KOPT-K1 (cell line): ENCODE measurements around the gene MREG.
"Not testable (repeated sequence)": the region's sequence is repeated elsewhere in the genome, so short reads cannot be mapped to it uniquely, and the experiment has no call there.

Experiments
- H3K27ac ChIP-seq: fragments of 200-600 bp; sonication (generic); 2 replicates; pipeline ENCODE4 v1.5.1; 2016; ENCODE audit warnings: antibody characterized with exemption, mild to moderate bottlenecking, low read depth, low read length; ENCODE audit not compliant: poor library complexity, severe bottlenecking
- H3K36me3 ChIP-seq: fragments of 200-600 bp; sonication (generic); 2 replicates; pipeline ENCODE4 v1.5.1; 2017; ENCODE audit warnings: antibody characterized with exemption, mild to moderate bottlenecking, low read length, moderate library complexity; ENCODE audit not compliant: insufficient read depth
- H3K9me3 ChIP-seq: fragments of 200-600 bp; sonication (generic); 2 replicates; pipeline ENCODE4 v1.5.1; 2017; ENCODE audit warnings: antibody characterized with exemption, low read length, mild to moderate bottlenecking; ENCODE audit not compliant: insufficient read depth, poor library complexity, severe bottlenecking

Gene MREG

GRCh38 chr2:215983581-215984351, 29.6 kb downstream of the MREG start:
- Histone ChIP-seq H3K36me3 (peaks cover 6% of the 10 kb centered on the region; the same call in 1 of the 2 replicates), H3K9me3 (peaks cover 32% of the 10 kb centered on the region), H3K27ac (no peak overlapping the region)

DNA sequence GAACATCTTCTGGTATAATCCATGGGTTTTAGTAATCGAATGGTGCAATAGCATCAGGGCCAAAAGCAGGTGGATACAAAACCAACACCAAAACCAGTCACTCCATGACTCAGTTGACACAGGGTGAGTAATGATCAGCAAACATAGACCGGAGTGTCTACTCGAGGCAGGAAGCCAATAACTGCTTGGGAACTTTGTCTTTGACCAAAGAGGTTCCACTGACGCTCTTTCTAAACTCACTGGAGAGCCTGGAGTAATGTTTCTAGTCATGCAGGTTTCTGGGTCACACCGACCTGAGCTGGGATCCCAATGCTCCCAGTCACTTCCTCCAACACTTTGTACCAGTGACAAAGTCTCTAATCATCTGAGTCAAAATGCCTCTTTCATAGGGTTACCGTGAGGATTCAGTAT, 30.9 kb downstream of the MREG start:
- Histone ChIP-seq H3K9me3 (peaks cover 23% of the 10 kb centered on the region), H3K36me3 (no peaks in the 10 kb centered on the region), H3K27ac (no peak overlapping the region)

DNA sequence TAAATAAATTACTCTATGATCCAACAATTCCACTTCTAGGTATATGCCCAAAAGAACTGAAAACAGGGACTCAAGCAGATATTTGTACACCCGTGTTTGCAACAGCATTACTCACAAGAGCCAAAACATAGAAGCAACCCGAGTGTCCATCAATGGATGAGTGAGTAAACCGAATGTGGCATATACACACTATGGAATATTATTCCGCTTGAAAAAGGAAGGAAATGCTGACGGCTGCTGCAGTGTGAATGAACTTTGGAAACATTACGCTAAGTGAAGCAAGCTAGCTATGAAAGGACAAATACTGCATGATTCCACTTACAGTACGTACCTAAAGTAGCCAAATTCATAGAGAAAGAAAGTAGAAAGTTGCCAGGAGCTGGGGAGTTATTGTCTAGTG, 32.2 kb downstream of the MREG start:
- no peak overlapping the region for H3K27ac ChIP-seq
- H3K9me3 ChIP-seq: peaks cover 16% of the 10 kb centered on the region

DNA sequence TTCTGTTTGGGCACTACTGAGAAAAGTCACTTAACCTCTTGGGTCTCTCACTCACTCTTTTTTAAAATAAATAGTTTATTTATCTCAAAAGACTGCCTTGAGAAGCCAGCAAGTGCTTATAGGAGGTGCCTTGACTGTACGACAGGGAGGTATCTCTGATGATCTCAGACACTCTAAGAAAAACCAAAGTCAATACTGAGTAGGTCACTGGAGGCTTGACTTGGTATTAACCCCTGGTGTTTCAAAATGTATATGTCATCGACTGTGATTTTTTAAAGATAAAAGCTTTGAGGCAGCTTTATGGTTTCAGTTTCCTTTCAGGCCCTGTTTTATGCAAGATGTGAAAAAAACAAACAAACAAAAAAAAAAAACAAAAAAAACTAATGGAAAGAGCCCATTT, 33.7 kb downstream of the MREG start:
- H3K27ac ChIP-seq: no peak overlapping the region
- peaks cover 11% of the 10 kb centered on the region for H3K9me3 ChIP-seq
- no peaks in the 10 kb centered on the region for H3K36me3 ChIP-seq

More for the DNA sequence above, 32.2 kb downstream of the MREG start:
- H3K36me3 ChIP-seq: no peaks in the 10 kb centered on the region

DNA sequence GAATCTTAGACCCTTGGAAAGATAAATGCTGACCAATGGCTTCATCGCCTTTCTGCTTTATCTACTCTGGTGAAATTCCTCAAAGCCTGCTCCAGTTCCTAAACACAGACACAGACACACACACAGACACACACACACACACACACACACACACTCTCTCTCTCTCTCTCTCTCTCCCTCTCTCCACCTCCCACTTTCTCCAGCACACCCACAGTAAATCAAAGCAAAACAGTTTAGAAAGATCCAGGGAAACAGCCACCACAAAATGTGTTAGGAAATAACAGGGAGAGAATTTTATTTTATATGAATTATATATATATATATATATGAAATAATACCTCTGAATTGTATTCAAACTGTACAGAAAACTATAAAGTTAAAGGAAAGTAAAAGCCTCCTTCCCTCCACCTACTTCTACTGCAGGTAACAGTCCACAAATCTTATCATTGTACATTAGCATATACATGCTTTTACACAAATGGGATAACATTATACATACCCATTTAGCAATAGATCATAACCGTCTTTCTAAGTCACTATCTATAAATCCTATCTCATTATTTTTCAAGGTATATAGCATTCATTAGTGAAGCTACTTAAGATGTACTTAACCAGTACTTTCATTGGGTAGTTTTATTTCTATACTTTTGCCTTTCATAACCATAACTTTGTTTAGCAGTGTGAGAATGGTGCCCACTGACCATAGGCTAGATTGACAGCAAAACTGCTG, 38.5 kb downstream of the MREG start:
- H3K36me3 ChIP-seq: no peaks in the 10 kb centered on the region
- H3K27ac ChIP-seq: no peak overlapping the region

GRCh38 chr2:215973954-215974699, 39.2 kb downstream of the MREG start:
- no peaks in the 10 kb centered on the region for H3K9me3 ChIP-seq
- H3K36me3 ChIP-seq: no peaks in the 10 kb centered on the region
- H3K27ac ChIP-seq: no peak overlapping the region

More for the DNA sequence above, 38.5 kb downstream of the MREG start:
- H3K9me3 ChIP-seq: no peaks in the 10 kb centered on the region

DNA sequence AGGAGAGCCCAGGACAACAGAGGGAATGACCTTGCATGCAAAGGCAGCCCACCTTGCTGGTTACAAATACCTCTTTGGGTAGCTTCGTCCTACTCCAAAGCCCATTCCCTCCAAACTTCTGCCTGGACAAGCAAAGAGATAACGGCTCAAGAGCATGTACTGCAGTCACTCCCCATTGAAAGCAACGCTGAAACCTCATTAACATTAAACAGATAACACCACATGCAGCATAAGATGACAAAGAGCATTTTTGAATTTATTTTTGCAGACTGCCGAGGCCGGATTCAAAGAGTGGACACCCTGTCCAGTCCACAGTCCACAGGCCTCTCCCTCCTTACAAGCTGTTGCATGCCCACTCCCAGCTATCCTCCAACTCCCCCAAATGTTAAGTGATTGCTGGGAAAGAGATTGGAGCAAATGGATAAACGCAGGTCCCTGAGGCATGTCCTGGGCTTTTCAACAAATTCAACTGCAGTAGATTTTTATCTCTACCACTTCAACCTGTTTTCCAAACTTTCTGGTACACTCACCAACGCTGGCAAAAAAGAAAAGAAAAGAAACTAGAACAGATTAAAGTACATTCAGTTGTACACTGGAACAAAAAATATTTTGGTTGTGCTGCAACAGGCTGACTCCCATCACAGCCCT, 40.1 kb downstream of the MREG start:
- Histone ChIP-seq H3K36me3 (no peaks in the 10 kb centered on the region), H3K9me3 (no peaks in the 10 kb centered on the region), H3K27ac (no peak overlapping the region)

DNA sequence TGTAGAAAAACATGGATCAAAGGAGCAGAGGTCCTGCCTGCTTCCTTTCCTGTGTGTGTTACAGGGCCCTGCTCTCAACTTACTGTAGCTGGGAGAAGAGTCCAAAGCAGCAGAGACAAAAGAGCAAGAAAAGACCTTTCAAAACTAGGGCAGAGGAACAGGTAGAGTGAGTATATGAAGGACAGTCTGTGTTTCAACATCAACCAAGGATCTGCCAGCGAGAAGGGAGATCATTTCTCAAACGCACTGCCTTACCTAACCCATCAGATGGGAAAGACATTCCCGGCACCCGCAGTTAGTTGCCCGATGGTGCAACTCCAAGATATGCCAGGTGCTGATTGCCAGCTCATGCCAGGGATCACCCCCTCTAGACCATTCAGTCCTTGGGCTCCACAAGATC, 41.7 kb downstream of the MREG start:
- Histone ChIP-seq H3K36me3 (no peaks in the 10 kb centered on the region), H3K9me3 (no peaks in the 10 kb centered on the region), H3K27ac (no peak overlapping the region)

GRCh38 chr2:215970894-215971293, 42.5 kb downstream of the MREG start:
- not testable (repeated sequence) for H3K36me3 ChIP-seq, H3K9me3 ChIP-seq, H3K27ac ChIP-seq

DNA sequence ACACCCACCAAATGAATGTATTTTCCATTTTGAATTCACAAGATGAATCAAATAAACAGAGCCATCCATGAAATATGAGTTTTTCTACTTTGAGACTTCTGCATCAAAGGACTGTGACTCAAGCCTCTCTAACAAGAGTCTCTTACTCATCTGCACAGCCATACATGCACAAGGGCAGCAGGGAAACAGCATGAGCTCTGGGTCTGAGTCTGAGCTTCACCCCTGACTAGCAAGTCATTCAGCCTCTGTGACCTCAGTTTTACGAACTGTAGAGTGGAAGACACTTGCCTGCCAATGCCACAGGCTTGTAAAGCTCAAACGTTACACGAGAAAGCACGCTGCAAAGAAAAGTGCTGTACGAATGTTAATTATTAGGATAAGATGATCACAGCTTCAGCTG, 42.9 kb downstream of the MREG start:
- Histone ChIP-seq H3K36me3 (no peaks in the 10 kb centered on the region), H3K9me3 (no peaks in the 10 kb centered on the region)

DNA sequence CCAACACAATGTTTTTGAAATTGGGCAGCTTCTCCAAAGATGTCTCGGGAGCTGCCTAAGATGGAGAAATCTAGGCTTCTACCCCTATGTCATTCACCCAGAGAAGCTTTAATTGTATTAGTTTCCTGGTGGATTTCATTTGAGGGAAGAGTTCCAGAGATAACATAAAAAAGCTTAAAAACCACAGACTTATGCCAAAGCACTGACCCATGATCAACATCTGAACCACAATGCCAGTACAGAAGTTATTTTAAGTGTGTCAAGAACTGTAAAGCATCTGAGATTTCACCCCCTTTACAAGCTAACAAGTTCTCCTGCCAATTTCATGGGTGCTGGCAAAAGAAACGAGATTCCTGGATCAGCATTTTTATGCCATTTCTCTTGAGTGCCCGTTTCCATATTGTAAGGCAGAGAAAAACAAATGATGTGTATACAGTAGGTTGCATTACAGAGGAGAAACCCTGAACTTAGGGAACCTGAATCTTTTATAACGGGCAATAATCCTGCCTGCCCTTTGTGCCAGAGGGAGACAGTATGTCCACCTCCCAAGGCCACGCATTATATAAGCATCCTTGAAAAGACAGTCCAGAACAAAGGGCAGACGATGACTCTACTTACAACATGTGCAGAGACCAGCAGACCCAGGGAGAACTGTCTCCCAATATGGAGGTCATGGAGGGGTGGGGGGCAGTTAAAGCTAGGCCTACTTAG, 44.1 kb downstream of the MREG start:
- Histone ChIP-seq H3K9me3 (no peaks in the 10 kb centered on the region), H3K27ac (no peak overlapping the region), H3K36me3 (no peaks in the 10 kb centered on the region)

More for the DNA sequence above, 42.9 kb downstream of the MREG start:
- H3K27ac ChIP-seq: no peak overlapping the region

GRCh38 chr2:215968499-215968898, 44.9 kb downstream of the MREG start:
- no peaks in the 10 kb centered on the region for H3K36me3 ChIP-seq
- H3K9me3 ChIP-seq: no peaks in the 10 kb centered on the region
- H3K27ac ChIP-seq: no peak overlapping the region

DNA sequence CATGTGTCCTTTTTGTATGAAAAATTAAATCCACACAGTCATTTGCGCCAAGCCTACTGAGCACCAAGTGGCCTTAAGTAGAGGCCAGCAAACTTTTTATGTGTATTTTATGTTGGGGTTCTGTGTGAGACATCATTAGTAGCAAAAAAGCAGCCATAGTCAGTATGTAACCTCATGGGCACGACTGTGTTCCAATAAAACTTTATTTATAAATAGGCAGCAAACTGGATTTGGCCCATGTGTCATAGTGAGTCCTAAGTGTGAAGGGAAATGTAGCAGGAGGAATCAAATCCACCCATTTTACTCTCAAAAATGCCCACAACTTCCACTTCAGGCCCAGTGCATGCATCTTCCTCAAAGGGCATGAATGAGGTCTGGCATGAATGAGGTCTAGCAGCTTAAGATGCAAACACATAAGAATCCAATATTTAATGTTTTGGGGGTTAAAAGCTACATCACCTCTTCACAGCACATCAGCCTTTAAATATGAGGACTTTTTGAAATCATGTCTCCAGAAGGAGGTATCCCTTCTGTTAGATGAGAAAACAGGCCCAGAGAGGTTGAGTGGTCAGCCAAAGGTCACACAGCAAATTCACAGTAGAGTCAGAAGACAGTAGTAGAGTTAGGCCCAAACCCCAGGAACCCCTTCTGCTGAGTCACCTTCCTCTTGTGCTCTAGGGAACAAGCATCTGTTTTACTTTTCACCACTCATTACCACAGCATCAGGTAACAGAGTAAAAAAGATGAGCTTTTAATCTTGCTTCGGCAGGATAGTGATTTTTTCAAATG, 45.6 kb downstream of the MREG start:
- Histone ChIP-seq H3K36me3 (no peaks in the 10 kb centered on the region), H3K27ac (no peak overlapping the region), H3K9me3 (no peaks in the 10 kb centered on the region)

DNA sequence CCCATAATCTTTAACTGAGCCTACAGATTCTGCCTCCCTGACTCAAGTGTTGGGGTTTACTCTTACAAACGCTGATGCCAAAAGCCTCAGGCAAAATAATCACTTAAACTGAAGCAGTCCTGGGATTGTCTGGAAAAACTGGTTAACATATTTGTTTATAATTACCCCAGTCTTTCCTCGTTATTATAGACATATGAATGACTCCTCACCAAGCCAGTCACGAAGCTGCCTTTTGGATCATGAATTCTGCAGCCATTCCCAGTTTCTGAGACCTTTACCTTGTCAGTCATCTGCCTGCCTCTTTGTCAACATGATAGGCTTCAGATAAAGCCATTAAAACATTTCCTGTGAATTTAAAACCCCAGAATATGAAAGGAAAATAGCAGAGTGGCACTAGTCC, 46.4 kb downstream of the MREG start:
- Histone ChIP-seq H3K36me3 (no peaks in the 10 kb centered on the region), H3K27ac (no peak overlapping the region), H3K9me3 (no peaks in the 10 kb centered on the region)
